ENCODE results near the gene NHSL2.
A peak's percentile ranks its signal among the peaks of the same experiment; 100 is the strongest.

Gene NHSL2

DNA sequence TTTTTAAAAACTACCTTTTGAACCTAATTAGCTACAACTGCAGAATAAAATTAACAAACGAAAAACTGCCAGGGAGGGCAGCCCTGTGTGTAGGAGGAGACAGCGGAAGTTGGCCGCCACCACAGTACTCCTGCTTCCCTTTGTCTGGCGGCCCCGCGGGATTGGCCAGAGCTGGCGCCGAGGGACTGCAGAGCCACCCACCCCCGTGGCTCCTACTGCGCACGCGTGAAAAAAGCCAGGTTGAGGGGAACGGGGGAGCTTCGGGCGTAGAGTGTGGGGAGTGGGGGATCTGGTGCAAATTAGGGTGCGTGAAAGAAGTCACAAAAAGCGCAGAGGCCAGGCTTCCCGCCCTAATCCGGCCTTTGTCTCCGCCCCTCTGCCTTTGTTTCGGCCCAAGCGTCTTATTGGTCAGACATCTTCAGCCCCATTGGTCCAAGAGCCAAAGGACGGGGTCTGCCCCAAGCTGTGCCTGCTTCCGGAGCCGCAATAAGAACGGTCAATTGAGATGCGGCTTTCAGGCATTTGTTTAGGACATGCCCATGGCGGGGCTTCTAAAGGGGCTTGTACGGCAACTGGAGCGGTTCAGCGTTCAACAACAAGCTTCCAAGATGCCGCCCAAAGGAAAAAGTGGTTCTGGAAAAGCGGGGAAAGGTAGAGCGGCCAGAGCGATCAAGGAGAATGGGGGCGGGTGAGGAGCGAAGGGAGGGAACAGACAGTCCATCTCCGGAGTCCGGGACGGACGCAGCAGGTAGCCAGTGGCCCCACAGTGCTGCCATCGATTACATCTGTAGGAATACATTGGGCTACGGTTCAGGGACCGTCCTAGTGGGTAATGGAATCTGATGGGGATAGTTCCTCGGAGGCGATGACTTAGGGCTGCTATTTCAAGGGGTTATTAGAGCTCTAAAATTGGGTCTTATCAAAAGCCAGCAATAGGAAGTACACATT, 270.8 kb downstream of the NHSL2 start, which contains the start of gene PIN4:
PIN4 (plus strand) TSS at position 580 of the 948 bp plus-strand sequence; CDS start at position 609, 29 bp downstream.
- DNase-seq (ENCODE audit: low read depth) = peak; percentile 95

DNA sequence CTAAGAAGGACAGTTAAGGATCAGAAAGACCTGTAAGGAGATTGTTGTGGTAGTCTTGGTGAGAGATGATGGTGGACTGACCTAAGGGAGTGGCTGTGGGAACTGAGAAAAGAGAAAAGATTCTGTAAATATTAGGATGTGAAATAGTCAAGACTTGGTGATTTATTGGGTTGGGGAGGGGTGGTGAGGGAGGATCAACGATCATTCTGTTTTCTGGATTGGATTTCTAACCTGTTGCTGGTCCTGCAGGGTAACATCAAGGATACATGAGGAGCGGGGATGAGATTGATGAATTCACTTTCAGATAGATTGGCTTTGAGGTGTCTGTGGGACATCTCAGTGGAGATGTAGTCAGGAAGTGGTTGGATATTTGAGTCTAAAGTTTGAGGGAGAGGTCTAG, 272.3 kb downstream of the NHSL2 start:
- no peak for DNase-seq (ENCODE audit: low read depth)

DNA sequence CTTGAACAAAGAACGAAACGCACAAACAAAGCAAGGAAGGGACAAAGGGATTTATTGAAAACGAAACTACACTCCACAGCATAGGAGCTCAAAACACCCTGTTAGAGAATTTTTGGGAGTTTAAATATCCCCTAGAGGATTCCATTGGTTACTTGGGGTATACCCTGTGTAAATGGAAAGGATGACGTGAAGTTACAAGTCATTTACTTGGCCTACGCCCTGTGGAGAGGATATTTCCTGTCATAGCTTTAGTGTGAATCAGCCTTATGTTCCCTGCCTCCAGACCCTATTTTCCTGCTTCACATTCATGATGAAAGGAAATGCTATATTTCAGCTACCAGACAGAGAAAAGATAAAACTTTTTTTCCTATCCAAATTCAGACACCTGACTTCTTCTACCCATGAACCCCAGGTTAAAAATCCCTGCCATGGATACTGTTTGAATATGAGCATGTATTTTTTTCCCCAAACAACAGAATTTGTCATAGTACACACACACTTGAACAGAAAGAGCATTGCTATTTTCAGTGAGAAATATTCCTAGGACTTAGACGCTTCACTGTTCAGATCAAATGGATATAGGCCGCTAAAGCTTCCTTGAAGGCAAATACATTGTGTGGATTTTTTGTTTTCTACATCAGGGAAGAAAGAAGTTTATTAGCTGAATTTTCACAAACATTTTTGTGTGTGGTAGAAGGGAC, 291.3 kb downstream of the NHSL2 start:
- DNase-seq (ENCODE audit: low read depth) = peak; percentile 32

All from fibroblast of the conjunctiva (primary cell).